ENCODE results near the gene NOXRED1.
A peak's percentile ranks its signal among the peaks of the same experiment; 100 is the strongest.

Gene NOXRED1

DNA sequence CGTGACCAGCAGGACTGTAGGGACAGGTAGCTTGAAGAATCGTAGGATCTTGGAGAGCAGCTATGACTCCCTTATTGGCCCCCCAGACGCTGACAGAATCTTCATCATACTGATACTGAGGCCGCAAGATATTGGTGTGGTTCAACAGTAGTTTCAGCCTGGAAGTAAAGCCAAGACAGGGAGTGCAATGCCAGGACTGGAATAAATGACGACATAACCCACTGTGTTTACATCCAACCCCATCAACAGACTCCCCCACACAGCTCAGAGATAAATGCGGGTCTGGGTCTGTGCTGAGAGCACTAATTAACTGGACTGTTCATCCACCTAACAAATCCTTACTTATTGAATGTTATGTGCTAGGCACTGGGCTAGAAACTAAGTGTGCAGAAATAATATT is 16.6 kb downstream of the NOXRED1 start:
- no peak for DNase-seq

DNA sequence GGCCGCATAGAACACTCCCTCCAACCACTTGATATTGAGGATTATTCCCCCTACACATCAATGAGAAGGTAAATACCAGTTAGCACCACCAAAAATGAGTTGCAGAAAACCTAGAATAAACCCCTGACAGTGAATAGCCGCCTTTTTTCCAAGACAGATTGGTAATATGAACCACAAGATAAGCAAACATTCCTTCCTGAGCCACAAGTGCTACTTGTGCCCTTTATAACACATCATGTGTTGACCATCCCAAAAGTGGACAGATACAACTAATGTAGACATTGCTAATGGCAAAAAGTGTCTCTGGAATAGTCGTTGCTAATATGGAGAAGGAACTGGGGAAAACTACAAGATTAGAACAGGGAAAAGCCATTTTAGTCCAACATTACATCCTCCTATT is 17.2 kb downstream of the NOXRED1 start:
- DNase-seq, result no peak

DNA sequence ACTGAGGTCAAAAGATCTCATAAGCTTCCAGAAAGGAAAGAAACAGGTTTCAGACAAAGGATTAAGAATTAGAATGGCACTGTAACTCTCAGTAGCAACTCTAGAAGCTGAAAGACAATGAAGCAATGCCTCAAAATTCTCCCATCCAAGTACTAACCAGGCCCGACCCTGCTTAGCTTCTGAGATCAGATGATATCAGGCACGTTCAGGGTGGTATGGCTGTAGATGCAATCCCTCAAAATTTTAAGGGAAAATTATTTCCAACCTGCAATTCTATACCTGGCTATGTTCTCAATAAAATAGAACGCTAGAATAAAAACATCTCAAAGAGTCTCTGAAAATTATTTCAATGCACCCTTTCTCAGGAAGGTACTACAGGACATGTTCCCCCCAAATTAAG is 19.6 kb downstream of the NOXRED1 start:
- DNase-seq, result no peak

DNA sequence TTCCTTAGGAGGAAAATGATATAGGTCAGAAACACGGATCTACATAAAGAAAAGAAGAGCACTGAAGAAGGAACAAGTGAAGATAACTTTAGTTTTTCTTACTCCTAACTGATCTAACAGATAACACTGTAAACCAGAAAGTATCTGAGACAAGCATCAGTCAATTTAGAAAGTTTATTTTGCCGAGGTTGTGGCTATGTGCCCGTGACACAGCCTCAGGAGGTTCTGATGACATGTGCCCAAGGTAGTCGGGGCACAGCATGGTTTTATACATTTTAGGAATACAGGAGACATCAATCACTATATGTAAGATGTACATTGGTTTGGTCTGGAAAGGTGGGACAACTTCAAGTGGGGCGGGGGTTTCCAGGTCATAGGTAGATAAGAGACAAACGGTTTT is 23.1 kb downstream of the NOXRED1 start:
- no peak for DNase-seq

DNA sequence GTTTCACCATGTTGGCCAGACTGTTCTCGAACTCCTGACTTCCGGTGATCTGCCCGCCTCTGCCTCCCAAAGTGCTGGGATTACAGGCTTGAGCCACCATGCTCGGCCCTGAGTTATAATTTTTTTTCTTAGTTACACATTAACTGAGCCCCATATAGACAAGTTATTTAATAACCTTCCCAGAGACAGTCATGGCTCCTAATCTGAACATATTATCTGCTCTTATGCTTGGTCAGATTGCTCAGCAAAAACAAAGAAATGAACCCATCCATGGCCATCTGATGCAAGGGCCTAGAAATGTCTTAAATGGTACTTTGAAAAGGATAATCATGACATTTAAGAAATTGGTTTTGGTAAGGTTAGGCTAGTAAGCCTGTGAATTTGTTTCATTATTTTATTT is 33.1 kb downstream of the NOXRED1 start:
- no peak for DNase-seq

DNA sequence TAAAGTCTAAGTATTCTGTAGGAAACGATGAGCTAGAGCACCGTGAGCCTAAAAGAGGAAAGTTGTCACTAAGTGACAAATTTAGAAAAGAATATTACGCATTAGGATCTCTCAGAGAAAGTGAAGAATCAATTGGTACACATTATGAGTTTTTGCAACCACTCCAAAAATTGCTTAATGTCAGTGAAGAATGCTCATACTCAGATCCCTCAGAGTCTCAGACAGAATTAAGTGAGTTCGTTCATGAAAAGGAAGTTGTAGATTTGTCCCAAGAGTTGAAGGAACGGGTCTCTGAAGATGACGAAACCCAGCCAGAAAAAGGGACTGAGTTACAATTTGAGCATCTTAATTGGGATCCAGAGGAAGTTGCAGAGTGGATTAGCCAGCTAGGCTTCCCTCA is 44.6 kb downstream of the NOXRED1 start:
- no peak for DNase-seq

DNA sequence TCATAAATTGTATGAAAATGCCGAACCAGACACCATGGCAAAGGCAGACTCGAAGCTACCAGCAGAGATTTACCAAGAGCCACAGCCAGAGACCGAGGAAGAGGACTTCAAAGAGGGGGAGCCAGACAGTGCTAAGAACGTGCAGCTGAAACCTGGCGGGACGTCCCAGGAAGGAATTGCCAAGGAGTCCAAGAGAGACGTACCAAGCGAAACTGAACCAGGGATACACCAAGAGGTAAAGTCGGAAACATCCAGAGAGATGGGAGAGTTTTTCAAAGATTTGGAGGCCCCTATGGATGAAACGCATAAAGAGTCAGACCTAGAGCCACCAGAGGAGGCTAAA is 45.9 kb downstream of the NOXRED1 start:
- DNase-seq, result no peak

DNA sequence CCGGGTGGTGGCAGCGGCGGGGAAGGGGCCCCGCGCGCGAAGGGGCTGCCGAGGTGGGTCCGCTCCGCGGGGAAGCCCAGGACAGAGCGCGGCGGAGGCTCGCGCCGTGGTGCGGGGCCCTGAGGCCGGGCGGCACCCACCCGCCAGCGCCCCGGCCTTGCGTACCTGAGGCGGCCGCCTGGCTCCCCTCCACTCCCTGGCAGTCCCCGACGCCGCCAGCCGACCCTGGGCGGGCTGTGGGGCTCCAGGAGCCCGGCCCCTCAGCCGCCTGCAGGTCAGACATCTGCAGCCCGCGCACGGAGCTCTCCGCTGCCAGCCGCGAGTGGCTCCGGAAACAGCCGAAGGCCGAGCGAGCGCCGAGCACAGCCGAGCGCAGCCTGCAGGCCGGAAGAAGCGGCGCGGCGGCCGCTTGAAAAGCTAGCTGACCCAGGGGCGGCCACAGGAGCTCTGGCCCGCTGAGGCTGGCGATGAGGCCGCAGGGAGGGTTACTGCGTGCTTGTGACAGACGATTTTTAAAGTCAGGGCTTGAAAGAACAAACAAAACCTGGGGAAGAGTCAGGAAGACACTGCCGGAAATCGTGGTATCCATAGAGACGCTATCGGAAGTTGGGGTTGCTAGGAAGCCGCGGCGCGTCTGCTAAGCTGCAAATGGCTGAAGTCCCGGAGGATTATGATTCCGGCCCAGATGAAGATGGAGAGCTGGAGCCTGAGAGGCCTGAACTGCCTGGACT is 46.4 kb downstream of the NOXRED1 start, which contains the start of the genes SAMD15 and TMED8:
TSS of gene SAMD15 (plus strand) at position 609 of the 731 bp plus-strand sequence. CDS start at position 649, 40 bp downstream.
TSS of gene TMED8 (minus strand) at position 324 of the 731 bp plus-strand sequence. CDS start at position 283, 41 bp downstream.
- peak; percentile 49 for DNase-seq

DNA sequence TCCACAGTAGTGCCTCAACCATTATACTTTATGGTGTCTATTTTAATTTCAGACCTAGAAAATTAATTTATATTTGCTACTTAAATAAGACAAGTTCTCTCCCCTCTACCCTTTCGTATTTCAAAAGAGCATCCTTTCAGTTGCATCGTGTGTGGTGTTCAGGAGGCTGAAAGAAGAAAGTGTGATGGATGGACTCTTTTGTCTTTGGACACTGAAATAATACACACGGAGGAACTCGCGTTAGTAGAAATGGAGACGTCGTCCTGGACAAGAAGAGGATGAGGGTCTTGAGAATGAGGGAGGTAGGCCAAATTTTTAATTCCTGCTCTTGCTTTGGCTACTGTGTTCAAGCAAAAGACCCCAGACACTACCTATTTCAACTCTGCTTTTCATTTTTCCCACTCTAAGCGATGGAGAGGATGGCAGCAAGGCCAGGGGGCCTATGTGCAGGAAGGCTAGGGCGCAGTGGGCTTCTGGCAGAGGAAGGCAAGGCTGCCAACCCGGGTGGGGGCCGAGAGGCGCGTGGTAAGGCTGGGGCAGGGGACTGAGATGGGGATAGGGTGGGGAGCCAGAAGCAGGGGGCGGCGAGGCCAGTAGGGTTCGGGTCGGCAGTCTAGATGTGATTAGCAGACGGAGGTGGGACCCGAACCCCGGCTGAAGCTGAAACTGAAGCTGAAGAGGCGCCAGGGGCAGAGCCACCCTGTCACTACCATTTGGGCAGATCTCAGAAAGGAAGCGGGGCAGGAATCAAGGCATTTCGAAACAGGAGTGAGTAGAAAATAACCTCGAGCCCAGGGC is 47.2 kb downstream of the NOXRED1 start:
- no peak for DNase-seq

DNA sequence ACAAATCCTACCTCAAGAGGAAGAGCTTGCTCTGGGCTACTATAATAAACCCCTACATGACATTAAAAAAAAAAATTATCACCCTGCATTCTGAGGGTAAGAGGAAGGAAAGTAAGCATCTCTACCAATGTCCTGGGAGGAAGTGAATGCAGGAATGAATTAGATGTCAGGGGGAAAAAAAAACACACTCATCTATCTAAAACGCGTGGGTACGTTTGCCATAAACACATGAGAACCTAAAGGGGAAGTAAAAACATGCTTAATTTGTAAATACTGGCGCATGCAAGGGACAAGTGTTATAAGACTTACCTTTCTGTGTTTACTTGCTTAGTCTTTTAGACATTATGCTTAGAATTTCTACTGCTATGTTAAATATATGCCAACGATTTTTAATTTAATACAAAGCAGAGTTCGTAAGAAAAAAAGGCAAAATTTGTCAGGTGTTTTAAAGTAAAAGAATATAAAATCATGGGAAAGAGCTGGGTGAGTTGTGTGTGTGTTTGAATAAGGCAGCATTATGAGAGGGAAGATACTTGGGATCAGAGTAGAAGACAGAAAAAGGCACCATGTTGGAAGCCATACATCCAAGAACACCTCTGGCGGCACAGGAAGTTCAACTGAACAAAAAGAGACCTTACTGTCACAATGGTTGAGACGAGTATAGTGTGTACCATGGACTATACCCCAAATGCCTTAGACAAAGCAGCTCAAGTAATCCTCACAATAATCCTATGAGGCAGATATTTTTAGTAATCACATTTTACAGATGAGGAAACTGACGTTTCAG is 48.0 kb downstream of the NOXRED1 start:
- no peak for DNase-seq

DNA sequence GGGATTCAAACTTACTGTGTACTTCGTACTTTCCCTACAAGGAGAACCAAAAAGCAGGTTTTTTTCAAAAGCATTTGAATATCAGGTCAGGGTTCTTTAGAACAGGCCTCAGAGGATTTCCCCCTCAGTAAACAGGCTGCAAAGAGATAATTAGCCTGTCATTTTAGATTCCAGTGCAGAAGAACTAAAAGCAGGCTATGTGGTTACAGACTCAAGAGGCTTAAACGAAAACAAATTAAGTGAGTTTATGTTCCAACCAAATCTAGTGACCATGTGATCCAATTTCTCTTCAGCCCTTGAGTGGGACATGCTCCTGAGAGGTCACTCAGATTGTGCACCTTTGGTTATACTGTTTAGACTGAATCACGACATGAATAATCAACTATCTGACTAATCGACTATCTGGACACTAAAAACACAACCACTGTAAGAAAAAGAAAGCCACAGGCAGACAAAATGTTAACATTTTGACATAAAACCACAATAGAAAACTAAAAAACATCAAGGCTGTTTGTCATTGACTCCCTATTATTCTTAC is 51.0 kb downstream of the NOXRED1 start:
- no peak for DNase-seq

DNA sequence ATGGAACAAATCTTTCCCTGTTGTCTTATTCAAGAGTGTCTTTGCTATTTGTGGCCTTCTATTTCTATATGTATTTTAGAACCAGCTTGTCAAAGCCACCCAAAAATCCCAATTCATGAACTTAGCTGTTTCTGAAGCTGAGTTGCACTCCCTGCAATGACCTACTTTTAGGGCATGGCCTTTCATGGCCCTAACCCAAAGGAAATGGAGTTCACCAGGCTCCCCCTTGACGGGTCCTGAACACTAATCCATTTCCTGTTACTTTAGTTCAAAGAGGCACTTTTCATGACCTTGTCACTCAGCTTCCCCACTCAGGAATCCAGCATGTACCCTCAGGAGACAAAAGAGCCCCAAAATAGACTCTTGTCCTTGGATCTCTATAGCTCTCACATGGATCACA is 54.0 kb downstream of the NOXRED1 start:
- no peak for DNase-seq

DNA sequence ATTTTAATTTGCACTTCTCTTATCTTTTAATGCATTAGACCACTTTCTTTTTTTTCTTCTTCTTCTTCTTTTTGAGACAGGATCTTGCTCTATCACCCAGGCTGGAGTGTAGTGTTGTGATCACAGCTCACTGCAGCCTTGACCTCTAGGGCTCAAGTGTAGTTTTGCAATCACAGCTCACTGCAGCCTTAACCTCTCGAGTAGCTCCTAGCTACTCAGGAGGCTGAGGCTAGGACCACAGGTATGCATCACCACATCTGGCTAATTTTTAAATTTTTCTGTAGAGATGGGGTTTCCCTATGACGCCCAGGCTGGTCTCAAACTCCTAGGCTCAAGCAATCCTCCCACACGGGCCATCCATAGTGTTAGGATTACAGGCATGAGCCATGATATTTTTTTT is 59.2 kb downstream of the NOXRED1 start:
- no peak for DNase-seq

DNA sequence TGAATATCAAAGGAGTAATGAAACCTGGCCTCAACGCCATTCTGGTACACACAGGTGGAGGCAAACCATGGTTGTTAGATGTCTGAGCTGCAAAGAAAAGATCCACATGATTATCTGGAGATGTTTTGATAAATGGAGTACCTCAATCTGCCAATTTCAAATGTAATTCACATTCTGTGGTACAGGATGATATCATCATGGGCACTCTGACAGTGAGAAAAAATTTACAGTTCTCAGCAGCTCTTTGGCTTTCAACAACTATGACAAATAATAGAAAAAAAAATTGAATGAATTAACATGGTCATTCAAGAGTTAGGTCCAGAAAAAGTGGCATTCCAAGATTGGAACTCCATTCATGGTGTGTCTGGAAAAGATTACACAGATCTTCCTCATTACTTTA is 63.7 kb downstream of the NOXRED1 start:
- DNase-seq, result no peak

DNA sequence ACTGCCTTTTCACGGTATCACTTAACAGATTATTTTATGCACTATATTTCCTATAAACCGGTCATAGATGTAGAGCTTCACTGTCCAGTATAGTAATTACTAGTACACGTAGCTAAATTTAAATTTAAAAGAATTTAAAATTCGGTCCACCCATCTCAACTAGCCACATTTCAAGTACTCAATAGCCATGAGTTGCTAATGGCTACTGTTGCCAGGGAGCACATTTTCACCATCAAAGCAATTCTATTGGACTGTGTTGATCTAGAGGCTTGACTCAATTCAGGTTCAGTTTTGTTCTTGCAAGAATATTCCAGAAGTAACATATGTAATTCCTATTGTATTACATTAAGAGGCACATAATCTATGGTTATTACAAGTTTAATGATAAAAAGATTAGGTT is 66.4 kb downstream of the NOXRED1 start:
- DNase-seq, result no peak

DNA sequence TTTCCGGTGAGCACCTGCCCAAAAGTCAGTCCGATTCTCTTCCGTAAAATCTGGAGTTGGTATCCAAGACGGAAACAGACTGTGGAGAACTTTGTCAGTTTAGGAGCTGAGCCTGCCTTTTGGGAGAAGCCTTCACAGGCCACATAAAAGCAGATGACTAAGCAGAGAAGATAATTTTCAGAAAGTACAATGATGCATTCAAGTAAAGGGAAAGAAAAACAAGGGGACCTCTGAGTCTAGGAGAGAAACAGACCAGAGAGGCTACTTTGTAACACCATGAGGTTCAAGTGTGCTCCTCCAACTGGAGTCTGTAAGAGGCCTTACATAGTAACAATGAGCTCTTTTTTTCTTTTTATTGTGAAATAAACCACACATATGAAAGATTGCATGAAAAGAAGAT is 67.5 kb downstream of the NOXRED1 start:
- DNase-seq, result no peak

DNA sequence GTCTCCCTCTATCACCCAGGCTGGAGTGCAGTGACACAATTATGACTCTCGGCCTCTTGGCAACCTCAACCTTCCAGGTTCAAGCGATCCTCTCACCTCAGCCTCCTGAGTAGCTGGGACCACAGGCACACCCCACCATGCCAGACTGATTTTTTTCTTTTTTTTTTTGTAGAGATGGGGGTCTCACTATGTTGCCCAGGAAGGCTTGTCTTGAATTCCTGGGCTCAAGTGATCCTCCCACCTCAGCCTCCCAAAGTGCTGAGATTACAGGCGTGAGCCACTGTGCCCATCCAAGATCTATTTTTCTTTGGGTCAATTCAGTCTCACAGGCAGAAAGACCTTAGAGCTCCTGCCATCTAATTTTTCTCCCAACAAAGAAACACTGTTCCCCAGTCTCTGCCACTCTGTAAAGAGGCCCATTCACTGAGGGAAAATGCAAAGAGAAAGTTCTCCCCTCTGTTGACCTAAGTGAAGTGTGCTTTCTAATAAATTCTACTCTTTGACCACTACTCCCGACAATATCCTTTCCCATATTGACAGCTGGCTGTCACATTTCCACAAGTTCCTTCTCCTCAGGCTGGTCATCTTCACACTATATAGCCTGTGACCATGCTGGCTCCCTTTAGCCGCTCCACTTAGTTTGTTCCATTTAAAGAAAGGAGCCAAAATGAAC is 69.7 kb downstream of the NOXRED1 start:
- no peak for DNase-seq

DNA sequence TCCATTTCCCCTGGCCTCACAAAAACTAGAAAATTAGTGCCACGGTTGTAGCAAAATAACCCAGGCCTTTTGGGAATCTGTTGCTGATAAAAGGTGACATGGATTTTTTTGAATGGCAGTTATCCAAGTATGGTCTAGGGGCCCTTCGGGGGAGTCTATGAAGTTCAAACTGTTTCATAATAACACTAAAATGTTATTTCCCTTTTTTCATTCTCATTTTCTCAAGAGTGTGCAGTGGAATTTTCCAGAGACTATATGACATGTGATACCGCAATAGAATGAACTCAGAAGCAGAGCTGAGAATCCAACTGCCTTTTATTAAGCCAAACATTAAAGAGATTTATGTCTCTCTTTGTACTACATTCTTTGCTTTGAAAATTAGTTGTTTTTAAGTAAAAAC is 75.6 kb downstream of the NOXRED1 start:
- DNase-seq, result no peak

DNA sequence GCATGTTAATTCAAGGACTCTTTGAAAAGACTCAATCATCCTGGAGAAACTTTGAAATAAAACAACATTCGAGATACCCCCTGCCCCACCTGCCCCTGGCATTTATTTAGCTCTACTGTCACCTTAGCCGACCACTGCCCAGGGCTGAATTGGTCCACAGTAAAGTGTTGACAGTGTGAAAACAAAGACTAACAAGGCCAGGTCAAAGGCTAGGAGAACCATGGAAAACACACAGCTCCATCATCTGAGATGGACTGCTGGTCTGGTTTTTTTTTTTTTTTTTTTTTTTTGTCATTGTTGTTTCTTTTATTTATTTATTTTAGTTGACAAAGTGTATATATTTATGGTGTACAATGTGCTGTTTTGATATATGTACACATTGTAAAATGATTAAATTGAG is 76.8 kb downstream of the NOXRED1 start:
- DNase-seq, result no peak

DNA sequence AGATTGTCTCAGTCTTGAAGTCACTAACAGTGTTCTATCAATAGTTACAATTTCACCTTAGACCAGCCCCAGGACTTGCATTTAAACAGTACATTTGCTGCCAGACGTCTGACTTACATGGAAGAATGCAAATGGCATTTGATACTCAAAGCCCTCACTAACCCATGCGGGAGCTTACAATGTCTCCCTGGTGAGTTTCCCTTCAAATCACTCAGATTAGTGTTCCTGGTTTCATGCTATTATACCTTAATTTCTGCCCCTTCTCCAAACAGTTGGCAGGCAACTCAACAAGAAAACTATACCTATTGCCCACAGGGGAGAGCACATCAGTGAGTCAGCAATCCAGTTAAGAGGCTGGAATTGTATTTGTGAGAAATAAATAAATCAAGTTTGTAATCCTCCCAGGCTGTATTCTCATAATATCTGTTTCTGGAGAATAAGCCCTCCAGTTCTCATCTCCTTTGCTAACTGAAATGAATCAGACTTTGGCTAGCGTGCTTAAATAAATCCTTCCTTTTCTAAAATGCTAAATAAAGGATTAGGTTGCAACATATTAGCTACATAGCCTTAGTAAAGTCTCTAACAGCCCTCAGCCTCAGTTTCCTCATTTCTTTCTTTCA is 78.8 kb downstream of the NOXRED1 start:
- no peak for DNase-seq
